NCI-H526 treated with DMSO at 0.1 percent for 48 hours (cell line): ENCODE results near the gene POLA2.

Source experiments
- DNase-seq: peaks from one replicate; lab custom pipeline; 2025; lab: John Stamatoyannopoulos, UW

POLA2 gene

DNA sequence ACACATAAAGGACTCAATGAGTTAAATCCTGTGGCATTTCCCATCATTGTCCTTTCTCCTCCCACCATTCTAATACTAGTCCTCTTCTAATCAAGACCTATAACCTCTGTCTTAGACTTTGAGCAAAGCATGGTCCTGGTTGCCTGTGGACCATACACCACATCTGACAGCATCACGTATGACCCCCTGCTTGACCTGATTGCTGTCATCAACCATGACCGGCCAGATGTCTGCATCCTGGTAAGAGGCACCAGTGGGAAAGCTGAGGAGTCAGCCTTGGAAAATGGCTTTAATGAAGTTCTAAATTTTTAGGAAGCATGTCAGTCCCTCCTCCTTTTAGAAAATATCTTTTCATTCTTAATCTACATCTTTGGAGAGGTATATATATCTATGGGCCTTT, 25.8 kb downstream of the POLA2 start:
- DNase-seq = no peak

DNA sequence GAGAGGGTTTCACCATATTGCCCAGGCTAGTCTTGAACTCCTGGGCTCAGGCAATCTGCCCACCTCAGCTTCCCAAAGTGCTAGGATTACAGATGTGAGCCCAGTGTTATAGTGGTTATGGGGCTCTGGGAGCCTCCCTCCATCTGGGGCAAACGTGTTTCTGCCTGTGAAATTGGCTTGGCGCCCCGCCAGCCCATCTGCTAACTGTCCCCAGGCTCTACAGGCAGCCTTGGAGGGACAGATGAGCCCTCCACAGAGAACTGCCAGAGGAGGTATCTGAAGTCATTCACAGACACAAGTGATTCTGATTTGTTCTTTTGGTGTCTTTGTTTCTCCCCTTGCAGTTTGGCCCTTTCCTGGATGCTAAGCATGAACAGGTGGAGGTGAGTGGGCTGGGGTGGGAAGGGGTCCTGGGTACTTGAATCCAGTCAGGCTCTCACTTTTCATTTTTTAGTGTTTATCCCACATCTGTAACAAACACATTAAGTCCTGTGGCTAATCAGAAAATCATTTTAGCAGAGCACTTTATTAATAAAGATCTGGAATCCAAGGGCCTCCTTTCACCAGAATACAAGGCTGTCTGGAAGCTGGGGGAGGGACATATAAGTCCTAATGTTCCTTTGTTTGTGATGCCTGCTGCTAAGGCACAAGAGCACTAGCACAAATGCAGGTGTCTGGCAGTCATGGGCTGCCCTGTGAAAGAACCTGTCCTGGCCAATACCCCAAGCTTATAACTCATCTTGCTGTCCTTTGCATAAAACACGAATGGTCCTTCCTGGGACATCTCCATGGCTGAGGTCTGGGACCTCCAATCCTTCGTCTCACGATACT, 27.2 kb downstream of the POLA2 start:
- DNase-seq = no peak

DNA sequence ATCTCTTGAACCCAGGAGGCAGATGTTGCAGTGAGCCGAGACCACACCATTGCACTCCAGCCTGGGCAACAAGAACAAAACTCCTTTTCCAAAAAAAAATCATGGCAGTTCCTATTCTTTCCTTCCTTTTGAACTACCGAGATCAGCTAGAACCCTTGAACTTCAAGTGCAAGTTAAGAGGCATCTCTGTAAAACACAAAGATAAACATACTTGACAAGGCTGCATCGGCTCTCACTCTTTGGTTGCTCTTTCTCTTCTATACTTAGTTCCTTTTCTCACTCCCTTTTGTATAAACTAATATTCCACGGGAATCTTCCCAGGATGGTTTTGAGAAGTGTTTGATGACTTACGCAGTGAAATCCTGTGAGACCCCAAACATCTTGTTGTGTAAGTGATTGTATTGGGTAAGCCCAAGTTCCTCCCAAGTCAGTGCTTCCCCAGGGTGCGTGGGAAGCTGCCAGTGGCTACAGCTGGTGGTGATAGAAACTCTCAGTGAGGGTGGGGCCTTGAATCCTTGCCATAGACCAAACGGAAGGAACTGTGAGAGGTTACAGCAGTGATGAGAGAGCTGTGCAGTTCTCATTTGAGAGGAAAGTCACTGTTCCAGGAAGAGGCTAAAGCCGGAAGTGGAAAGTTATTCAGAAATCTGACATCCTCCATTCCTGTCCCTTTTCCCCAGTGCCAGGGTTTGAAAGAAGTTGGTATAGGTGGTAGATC, 28.8 kb downstream of the POLA2 start:
- DNase-seq = no peak

DNA sequence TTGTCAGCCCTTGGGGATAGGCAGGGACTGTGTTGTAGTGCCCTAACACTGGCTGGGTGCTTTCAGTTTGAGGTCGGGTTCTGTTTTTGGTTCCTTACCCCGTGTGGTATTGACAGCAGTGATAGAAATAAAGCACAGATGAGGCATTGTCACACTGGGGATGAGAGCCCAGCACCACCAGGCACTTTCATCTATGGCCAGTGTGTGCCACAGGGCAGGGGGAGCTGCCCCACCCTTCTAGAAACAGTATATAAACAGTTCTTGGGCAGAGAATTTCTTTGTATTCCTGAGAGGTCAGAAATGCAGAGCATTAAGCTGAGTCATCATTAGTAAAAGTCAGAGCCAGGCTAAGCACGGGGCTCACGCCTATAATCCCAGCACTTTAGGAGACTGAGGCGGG, 29.9 kb downstream of the POLA2 start:
- no peak for DNase-seq

DNA sequence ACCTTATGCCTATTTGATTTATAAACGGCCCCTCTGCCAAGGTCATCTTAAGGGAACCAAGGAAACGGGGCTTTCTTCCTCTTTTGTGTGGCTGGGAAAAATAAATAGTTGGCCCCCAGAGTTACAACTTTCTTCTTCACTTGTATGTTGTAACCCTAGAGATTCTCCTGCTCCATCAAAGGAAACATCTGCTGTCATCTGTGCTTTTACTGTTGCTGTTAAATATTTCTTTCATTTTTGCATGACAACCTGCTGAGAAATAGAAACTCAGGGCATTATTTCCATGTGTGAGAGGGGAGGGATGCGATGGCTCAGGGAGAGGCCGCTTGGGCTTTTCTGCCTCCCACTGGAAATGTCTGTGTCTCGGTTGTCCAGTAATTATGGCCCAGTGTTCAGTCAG, 31.1 kb downstream of the POLA2 start:
- DNase-seq = no peak

- DNase-seq = no peak
Observed at GRCh38 chr11:65293909-65294381, 32.2 kb downstream of the POLA2 start.

DNA sequence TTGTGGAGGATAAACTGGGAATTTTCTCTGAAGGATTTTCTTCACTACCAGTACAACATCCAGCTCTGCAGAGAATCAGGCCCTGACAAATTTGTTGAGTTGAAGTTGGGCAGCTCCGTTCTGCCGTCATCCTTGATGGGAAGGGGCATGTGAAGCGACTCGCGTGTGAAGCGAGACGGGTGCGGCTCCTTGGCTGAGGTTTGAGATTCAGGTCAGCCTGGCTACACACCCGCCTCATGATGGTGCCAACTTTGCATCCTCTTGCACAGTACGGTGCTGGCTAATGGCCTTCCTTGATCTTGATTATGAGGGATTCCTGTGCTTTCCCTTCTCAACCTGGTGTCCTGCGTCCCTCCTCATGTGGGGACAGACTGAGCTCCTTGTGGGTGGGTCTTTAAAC, 33.2 kb downstream of the POLA2 start:
- no peak for DNase-seq

- DNase-seq = no peak
Observed at GRCh38 chr11:65295571-65296341, 34.0 kb downstream of the POLA2 start.

DNA sequence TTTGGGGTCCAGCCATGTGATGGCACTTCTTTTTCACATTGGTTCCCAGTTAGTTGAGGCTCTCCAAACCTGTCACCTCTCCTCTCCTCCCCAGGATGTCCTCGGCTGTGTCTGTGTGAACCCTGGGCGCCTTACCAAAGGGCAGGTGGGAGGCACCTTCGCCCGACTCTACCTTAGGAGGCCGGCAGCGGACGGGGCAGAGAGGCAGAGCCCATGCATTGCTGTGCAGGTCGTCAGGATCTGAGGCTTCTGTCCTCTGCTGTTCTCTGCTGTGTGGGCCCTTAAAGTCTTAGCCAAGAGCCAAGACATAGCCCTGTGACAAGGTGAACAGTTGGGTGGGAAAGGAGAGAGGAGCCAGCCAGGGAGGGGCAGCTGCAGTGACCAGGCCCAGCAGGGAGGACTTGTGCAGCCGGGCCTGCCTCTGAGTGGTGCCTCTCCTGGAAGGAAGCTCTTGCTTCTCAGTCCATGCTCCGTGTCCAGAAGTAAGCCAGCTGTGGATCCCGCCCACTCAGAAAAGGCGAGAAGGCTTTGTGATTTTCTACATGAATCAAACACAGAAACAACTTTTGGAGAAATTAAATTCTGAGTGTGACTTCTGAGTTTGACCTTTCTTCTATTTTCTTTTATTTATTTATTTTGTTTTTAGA, 35.4 kb downstream of the POLA2 start:
- DNase-seq = no peak

DNA sequence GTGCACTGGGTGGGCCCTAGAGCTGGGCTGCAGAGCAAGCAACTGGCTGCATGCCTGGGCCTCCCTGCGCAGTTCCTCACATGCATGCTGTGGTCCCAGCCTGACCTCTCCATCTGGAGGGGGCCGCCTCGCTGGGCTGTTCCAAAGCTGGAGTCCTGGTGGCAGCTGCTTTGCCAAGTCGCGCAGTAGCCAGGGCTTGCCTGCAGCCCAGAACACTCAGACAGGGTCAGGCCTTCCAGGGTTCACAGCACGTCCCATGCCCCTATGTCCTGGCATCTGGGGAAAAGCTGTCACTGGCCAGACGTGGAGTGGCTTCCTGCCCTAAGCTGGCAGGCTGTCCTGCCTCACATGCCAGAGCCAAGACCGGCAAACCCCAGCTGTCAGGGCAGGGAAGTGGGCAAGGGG, 36.4 kb downstream of the POLA2 start:
- DNase-seq = no peak

DNA sequence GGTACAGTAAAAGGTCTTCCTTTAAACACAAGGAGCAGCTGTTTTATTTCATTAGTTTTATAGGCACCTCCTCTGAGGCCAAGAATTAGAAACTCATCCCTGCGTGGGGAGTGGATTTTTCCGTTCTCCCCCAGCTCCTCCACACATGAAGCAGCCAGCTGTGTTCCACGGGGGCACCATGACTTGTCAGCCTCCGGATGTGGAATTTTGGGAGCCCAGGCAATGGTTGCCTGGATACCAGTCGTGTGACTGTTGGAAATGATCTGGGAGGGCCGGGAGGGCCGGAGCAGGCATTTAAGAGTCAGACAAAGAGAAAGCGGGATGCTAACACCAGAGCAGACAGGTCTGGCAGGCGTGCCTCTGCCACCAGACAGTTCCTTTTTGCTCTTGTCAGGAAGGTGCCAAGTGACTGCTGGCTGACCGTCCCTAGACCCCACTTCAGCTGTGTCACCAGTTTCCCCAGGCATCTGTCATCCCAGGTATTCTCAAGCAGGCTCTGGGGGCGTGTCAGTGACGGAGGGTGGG, 37.0 kb downstream of the POLA2 start:
- DNase-seq = no peak

DNA sequence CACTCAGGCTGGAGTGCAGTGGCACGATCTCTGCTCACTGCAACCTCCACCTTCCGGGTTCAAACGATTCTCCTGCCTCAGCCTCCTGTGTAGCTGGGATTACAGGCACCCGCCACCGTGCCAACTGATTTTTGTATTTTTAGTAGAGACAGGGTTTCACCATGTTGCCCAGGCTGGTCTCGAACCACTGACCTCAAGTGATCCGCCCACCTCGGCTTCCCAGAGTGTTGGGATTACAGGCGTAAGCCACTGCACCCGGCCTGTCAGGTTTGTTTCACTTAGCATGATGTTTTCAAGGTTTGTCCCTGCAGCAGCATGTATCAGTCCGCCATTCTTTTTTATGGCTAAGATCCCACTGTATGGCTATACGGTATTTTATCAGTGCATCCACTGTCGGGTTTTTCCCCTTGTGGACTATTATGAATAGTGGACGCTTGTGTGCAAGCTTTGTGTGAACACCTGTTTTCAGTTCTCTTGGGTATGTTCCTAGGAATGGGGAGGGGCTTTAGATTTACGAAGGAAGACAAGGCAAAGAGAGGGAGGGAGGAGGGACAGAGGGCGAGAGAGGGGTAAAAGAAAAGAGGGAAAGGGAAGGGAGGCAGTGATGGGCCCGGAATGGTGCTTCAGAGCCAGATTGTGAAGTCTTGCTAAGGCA, 39.0 kb downstream of the POLA2 start:
- DNase-seq = no peak

DNA sequence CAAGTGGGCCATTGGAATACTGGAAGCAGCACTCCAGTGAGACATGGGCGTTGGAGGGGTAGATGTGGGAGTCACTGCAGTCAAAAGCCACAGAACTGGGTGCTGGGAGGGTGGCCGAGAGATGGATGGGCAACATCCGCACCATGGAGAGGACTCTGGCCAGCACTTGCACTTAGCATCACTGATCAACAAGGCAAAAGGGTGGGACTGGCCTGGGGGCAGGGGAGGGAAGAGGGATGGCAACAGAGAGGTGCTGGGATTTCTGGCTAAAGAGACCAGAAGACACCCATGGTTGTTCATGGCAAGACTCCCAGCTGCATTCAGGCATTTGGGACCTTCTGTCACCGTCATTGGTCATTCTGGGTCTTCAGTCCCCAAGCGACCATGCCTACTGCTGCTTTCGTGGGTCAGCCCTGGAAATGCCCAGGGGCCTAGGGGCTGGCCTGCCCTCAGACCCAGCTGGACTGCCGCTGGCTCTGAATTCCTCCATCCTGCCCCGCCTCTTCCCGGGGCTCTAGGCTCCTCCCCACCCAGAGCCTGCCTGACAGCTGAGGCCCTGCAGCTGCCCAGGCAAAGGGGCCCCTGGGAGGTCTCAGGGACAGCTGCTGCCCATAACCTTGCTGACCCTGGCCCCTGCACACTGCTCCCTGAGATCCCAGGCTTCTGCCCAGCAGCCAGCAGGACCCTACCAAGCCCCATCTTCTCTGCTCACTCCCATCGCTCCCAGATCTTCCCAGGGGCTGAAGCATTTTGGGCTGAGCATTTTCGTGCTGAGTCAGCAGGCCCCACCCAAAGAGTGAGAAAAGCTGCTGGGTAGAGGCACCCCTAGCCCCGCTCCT, 39.9 kb downstream of the POLA2 start:
- DNase-seq = no peak

DNA sequence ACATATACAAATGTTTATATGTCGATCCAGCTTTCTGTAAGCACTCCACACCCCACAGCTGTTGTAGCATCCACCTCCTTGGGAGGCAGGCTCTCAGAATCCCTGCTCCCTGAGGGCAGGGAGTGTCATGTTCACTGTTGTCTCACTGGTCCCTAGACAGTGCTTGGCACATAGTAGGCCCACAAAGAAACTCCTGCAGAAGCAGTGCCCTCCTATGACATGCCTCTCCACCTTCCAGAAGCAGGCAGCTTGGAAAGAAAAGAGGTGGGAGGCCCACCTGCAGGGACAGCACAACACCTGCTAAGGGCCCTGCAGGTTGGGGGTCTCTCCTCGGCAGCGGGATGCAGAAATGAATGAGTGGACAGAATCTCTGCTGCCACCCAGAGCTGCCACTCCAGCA, 41.8 kb downstream of the POLA2 start:
- DNase-seq = no peak

GRCh38 chr11:65304110-65304509, 42.3 kb downstream of the POLA2 start:
- no peak for DNase-seq

DNA sequence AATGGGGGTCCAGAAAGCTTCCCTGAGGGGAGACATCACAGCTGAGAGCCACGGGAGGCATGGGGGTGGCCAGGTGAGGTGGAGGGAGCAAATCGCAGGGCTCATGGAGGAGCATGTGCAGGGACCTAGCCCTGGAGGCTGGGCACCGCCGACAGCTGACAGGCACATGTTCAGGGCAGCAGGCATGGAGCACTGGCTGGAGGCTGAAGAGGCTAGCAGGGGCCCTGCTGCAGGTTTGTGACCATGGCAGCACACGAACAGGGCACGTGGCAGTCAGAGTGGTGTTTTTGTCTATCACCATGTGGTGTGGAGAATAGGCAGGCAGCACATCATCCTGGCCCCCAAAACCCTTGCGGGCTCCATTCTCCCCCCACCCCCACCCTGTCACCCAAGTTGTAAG, 42.9 kb downstream of the POLA2 start:
- DNase-seq = no peak

DNA sequence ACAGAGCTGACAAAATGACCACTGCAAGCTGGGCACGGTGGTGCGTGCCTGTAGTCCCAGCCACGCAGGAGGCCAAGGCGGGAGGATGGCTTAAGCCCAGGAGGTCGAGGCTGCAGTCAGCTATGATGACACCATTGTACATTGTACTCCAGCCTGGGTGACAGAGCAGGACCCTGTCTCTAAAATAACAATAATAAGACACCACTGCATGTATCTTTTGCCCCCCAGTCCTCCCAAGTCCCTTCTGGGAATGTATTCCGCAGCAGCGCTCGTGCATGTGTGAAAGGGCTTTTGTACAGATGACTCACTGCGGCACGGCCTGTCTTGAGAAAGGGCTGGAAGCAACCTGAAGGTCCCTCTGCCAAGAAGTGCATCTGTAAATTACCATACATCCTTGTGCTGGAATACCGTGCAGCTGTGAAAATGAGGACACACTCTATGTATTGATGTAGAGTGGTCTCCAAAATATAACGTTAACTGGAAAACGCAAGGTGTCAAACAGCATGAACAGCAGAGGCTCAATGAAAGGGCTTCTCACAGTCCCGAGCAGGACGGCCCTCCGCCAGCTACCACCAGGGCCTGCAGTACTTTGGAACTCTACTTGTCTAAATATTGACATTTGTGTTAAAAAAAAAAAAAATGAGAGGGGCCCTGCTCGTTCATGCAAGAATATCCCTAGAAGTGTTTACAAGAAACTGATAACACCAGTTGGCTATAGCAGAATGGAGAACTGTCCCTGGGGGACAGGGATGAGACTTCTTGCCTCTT, 43.9 kb downstream of the POLA2 start:
- no peak for DNase-seq

GRCh38 chr11:65307298-65308229, 45.8 kb downstream of the POLA2 start:
- DNase-seq = no peak
